ENCODE data around the gene BRD2.
A peak's percentile ranks its signal among the peaks of the same experiment; 100 is the strongest.

The BRD2 gene

DNA sequence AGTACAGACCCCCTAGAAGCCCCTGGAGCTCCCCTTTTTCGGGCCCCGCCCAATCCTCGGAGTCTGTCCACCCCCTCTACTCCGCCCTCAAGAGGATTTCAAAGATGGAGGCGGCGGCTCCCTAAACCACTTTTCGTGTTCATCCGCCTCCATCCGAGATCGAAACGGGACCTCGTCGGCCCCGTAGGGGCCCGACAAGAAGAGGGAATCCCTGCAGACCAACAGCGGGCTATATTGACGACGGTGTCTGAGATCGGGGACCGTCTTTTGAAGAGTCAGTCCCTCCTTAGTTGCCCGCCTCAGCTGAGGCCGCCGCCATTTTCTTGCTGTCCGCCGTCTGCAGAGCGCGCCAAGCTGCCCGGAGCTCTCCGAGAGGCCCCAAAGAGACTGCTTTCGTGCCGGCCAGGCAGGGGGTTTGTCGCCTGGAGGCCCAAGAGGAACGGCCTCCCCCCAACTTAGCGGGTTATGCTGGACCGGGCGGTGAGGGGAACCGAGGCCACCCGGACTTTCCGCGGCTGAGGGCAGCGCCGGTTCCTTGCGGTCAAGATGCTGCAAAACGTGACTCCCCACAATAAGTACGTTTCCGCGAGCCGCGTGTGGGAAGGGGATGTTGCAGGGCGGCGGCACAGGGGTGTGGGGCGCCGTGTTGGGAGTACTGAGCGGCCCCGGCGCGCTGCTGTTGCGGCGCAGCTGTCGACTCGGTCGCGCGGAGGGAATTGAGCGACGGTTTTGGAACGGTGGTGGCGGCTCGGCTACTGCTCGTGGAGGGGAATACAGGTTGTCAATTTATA, 4.2 kb downstream of the BRD2 start:
- DNase-seq (ENCODE audit: low spot score): no peak

DNA sequence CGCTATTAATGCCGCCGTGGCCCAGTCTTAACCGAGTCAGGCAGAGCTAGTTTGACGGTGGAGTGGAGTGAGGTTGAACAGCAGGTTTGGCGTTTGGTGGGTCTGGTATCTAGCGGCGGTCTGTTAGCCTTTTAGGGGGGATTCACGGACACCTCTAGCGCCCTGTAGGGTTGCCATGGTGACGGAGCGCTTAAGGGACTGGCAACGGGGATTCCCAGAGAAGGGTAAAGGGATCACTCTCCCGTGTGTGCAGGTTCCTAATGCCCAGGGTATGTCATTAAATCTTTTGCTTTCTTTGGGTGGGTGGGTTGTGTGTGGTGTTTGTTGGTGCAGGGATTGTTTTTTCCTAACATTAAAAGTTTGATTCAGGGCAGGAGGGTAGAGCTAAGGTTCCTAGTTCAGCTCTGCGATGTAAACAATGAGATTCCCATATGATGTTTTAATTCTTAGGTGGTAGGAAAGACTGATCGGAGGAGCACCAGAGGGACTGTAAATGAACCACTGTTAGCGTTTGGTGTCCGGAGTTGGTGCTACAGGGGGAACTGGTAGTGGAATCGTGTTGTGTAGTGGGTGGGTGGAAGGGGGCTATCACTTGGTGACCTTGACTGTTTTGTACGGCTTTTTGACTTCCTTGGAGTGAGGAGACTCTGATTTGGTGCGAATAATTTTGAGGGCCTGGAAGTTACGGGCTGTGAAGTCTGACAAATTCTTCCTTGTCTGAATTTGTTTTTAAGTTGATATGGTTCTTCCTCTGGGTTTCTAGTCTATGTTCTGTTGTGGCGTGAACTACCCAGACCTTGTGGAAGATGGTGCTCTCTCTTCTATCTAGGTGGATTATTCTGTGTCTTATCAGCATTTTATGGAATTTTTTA, 5.0 kb downstream of the BRD2 start:
- DNase-seq (ENCODE audit: low spot score): no peak

DNA sequence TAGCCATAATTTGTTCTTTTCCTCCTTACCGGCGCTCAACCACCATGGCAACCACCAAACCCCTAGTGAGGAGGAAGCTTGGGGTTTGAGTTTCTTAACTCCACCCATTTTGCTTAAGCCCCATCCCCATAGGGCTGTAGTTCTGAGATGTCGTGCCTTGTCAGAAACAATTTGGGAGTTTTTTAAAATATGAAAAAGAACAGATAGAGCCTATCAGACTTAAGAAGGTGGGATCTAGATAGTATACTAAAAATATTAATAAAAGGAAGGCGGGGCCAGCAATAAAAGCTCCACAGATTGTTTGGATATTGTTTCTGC, 5.6 kb downstream of the BRD2 start:
- no peak for DNase-seq (ENCODE audit: low spot score)

DNA sequence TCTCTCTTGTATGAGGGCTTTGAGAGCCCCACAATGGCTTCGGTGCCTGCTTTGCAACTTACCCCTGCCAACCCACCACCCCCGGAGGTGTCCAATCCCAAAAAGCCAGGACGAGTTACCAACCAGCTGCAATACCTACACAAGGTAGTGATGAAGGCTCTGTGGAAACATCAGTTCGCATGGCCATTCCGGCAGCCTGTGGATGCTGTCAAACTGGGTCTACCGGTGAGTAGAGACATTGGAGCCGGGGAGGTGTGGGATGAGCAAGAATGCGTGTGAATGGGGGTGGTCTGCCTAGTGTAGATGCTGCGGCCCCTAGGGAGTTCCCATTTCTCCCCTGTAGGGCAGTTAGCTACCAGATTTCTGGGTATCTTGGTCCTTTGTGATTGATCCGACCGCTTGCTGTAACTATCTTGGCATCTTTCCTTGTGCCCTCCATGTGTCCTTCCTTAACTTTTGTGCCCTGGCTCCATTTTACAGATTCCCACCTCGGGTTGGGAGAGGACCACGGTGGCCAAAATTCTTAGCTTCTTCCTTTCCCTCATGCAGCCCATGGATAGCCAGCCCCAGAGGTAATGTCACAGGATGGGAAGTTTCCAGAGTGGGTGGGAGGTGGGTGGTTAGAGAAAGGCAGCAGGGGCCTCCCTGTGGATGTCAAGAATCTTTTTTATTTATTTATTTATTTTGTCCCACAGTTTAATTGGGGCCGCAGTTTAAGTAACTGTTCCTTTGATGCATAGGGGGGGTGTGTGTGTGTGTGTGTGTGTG, 6.3 kb downstream of the BRD2 start:
- no peak for DNase-seq (ENCODE audit: low spot score)

DNA sequence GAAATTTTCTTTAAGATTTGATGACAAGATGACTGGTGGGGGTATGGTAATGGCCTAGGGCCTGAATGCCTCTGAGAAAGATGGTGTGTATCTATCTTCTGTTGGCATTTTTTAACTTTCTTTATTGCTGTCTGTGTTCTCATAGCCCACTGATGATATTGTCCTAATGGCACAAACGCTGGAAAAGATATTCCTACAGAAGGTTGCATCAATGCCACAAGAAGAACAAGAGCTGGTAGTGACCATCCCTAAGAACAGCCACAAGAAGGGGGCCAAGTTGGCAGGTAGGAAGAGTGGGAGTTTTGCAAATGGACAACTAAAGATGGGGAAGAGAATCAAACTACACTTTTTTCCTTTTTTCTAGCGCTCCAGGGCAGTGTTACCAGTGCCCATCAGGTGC, 7.5 kb downstream of the BRD2 start:
- no peak for DNase-seq (ENCODE audit: low spot score)

DNA sequence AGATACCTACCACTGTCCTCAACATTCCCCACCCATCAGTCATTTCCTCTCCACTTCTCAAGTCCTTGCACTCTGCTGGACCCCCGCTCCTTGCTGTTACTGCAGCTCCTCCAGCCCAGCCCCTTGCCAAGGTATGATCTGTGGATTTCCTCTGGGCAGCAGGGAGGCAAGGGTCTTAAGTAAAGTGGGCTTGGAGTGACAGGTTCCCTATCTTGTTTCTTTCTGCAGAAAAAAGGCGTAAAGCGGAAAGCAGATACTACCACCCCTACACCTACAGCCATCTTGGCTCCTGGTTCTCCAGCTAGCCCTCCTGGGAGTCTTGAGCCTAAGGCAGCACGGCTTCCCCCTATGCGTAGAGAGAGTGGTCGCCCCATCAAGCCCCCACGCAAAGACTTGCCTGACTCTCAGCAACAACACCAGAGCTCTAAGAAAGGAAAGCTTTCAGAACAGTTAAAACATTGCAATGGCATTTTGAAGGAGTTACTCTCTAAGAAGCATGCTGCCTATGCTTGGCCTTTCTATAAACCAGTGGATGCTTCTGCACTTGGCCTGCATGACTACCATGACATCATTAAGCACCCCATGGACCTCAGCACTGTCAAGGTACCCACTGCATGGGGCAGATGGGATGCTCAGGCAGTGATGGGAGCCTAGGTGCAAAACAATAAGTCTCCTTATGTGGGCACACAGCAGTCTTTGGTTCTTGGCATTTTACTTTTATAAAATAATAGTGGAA, 8.1 kb downstream of the BRD2 start:
- DNase-seq (ENCODE audit: low spot score): no peak

DNA sequence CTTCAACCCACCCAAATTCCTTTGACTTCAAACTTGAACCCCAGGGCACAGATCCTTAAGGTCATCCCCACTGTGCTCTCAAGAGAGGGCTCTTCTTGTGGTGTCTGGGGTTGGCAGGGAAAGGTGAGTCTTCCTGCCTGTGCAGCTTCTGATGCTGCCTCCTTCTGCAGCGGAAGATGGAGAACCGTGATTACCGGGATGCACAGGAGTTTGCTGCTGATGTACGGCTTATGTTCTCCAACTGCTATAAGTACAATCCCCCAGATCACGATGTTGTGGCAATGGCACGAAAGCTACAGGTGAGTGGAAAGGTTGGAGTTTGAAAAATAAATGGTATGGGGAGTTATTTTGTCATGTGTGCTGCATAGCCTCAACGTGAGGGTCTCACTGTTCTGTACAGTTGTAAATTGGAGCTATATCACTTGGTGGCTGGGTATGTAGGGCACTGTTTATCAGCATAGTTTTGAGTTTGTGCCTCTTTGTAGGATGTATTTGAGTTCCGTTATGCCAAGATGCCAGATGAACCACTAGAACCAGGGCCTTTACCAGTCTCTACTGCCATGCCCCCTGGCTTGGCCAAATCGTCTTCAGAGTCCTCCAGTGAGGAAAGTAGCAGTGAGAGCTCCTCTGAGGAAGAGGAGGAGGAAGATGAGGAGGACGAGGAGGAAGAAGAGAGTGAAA, 9.0 kb downstream of the BRD2 start:
- no peak for DNase-seq (ENCODE audit: low spot score)

DNA sequence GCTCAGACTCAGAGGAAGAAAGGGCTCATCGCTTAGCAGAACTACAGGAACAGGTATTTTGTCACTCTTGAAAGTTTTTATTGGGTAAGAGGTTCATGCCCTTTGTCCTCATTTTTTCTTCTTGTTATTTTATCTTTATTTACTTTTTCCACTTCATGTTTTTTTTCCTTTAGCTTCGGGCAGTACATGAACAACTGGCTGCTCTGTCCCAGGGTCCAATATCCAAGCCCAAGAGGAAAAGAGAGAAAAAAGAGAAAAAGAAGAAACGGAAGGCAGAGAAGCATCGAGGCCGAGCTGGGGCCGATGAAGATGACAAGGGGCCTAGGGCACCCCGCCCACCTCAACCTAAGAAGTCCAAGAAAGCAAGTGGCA, 9.5 kb downstream of the BRD2 start:
- no peak for DNase-seq (ENCODE audit: low spot score)

DNA sequence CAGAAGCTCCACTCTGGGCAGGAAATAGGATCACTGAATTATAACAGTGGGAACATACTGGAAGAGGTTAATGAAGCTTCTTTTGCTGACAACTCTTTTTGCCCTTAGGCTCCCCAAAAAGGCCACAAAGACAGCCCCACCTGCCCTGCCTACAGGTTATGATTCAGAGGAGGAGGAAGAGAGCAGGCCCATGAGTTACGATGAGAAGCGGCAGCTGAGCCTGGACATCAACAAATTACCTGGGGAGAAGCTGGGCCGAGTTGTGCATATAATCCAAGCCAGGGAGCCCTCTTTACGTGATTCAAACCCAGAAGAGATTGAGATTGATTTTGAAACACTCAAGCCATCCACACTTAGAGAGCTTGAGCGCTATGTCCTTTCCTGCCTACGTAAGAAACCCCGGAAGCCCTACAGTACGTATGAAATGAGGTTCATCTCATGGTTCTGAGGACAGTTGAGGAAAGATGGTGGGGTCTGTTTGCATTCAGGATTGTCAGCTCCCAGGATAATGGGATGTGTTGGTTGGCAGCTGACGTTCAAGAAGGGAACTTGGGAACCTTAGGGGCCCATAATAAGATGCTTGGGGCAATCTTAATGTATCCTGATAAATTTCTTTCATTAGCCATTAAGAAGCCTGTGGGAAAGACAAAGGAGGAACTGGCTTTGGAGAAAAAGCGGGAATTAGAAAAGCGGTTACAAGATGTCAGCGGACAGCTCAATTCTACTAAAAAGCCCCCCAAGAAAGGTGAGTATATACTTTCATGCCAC, 11.5 kb downstream of the BRD2 start:
- DNase-seq (ENCODE audit: low spot score): no peak

DNA sequence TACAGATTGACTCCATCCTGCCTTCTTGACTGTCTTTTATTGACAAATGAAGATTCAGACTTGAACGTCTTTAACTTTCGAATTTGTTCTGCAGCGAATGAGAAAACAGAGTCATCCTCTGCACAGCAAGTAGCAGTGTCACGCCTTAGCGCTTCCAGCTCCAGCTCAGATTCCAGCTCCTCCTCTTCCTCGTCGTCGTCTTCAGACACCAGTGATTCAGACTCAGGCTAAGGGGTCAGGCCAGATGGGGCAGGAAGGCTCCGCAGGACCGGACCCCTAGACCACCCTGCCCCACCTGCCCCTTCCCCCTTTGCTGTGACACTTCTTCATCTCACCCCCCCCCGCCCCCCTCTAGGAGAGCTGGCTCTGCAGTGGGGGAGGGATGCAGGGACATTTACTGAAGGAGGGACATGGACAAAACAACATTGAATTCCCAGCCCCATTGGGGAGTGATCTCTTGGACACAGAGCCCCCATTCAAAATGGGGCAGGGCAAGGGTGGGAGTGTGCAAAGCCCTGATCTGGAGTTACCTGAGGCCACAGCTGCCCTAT, 12.2 kb downstream of the BRD2 start:
- no peak for DNase-seq (ENCODE audit: low spot score)

DNA sequence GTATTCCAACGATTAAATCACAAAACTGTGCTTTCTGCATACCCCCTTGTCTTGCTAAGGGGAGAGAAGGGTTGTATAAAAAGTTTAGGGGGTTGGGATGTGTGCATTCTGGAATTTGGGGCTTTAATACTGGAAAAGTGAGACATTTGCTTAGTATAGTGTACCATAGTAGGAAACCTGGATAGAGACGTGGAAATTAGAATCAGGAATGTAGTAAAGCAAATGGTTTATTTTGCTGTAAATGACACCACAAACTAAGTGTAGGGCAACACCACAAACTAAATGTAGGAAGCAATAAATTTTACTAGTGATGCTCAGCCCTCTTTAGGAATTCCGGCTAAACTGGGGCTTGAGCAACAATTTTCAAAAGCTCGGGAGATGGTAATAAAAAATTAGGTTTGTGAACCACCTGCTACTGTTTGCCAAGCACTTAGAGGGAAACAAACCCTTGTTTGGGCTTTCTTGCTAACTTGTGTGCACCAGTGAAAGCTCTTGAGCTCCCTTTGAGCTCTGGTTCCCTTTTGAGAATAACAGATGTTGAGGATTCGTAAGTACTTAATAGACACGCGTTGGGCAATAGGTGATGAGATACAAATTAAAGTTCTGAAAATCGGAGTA, 13.8 kb downstream of the BRD2 start:
- DNase-seq (ENCODE audit: low spot score): no peak

DNA sequence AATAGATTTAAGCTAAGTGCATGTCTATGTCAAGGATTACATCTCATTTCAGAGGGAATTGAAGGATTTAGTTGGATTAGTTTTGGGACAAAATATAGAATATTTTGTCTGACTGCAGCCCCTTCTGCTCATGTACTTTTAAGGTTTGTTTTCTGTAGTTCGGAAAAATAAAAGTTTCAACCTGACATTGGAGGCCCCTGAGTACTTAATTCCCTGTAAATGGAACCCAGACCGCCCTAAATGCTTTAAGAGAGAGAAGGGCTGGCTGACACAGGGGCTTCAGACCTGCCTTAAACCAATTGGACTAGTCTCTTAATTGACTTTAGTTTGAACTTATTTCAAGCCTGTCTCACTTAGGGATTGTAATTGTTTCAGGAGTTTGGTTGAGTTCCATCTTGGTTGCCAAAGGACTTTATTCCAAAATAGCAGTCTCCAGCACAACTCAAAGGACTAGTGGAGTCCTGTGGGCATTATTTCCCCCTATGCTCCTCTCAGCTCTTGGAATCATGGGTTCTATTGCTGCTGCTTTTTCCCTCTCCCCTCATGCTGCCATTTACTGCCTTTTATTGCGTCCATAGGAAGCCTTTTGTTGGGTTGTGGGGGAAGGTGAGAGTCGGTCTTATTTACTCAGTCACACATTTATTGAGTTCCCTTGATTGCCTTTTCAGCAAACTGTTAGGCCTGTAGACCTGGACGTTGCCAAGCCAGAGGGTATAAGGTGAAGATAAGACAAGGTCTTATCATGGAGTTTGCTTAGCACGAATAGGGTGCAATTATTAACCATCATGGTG, 14.5 kb downstream of the BRD2 start:
- no peak for DNase-seq (ENCODE audit: low spot score)

DNA sequence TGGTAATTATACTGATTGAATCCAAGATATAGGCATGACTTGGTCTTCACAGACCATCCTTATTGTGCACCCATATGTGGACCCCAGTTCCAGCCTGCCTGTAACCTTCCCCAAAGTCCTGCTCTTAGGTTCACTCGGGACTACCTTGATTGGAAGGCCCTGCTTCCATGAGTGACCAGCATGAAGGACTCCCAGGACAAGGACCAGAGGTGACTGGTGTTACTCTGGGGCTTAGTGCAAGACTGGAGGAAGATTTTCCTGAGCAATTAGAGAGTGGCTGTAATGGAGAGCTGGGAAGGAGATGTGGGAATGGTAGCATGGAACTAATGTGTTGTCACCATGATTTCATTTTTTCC, 15.1 kb downstream of the BRD2 start:
- no peak for DNase-seq (ENCODE audit: low spot score)

DNA sequence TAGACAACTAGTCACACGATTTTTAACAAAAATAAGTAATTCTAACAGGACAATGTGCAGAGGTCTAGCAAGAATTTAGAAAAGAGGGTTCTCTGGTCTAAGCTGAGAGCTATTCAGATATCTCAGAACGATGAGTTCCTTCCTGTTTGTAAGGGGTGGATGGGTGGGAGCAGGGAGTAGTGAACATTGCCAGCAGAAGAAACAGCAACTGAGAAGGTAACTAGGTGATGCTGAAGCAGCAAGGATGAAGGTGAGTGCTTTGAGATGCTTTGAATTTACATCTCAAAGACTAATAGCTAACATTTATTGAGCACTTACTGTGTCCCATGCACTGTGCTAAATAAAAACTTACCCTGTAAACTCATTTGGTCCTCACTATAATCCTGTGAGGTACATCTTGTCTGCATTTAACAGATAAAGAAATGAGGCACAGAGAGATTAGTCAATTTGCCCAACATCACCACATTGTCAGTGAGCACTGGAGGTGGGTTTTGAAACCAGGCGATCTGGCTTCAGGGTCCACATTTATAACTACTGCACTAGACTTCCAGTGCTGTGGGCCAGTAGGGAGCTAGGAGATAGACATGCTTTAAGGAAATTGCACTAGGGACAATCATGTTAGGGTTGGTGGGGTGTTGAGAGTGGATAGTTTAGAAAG, 15.7 kb downstream of the BRD2 start:
- DNase-seq (ENCODE audit: low spot score): no peak

DNA sequence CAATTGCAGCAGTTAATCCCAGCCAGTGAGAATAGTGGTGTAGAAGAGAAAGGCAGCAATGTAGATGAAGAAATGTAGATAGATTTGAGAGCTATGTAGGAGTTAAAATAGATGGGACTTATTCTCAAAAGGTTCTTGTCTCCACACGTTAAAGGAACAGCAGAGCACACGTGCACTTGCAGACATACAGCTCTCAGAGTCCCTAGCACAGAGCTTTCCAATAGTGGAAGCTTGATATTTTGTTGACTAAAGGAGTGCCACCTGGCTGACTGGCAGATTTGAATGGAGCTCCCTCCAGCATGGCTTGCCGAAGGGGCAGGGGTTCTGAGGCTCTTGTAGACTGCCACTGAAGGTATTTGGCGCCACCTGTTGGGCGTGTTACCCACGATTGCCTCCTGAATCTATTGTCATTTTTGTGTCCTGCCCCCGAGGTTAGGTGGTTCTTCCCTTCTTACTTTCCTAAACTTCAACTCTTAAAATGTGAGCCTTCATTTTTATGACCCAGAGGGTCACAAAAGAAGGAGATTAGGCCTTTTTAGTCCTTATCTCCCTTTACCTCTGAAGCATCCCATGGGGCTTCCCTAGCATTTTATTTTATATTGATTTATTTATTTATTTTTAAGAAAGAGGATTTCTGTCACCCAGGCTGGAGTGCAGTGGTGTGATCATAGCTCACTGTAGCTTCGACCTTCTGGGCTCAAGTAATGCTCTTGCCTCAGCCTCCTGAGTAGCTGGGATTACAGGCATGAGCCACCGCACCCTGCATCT, 16.4 kb downstream of the BRD2 start:
- DNase-seq (ENCODE audit: low spot score): peak; percentile 82

DNA sequence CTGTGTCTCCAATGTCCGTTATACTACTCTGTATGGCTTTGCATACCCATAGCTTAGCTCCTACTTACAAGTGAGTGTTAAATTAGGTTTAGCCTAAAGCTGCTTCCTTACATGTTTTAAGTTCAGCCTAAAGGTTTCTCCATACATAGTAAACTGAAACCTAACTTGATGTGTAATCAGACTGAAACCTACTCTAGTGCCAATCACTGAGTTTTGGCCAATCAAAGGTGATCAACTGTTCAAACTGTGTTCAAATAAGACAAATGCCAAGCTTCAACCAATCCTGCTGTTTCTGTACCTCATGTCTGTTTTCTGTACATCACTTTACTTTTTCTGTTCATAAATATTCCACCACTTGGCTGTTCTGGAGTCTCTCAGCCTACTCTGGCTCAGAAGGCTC, 21.0 kb downstream of the BRD2 start:
- no peak for DNase-seq (ENCODE audit: low spot score)

DNA sequence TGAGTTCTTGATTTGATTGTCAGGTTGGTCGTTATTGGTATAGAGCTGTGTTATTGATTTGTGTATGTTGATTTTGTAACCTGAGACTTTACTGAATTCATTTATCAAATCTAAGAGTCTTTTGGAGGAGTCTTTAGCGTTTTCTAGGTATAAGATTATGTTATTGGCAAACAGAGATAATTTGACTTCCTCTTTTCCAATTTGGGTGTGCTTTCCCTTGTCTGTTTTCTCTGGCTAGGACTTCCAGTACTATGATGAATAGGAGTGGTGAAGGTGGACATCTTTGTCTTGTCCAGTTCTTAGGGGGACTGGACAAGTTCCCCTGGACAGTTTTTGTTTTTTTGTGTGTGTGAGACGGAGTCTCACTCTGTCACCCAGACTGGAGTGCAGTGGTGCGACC, 23.6 kb downstream of the BRD2 start:
- no peak for DNase-seq (ENCODE audit: low spot score)

DNA sequence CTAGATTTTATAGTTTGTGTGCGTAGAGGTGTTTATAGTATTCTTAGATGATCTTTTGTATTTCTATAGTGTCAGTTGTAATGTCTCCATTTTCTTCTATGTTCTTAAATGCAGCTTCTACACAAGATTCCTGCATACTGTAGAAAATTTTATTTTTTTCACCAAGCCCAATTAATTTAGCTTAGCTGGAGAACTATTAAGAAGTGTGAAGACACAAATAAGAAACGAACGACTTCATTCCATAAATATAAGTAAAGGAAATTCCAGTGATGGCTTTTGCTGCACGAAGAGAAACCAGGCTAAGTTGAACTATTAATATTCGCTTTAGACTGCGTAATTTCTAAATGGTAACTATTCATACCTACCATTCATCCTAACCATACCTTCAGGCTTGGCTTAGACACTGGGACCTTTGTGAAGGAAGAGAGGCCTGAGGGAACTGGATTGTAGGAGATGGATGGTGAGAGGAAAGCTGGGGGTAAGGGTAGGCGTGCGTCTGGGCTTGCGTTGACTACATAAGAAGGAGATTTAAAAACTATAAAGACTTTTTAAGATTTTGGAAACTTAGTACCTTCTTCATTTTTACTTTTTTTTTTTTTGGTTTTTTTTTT, 25.1 kb downstream of the BRD2 start:
- DNase-seq (ENCODE audit: low spot score): no peak
